Measurements from ENCODE around the gene CDC16. TPM values are rescaled to one million over a fixed set of nuclear protein-coding genes. Genes with fewer than 3 reads are reported as not detected.

Gene CDC16
- total RNA-seq, 1 donor from 2014 or later = 73.7 TPM

DNA sequence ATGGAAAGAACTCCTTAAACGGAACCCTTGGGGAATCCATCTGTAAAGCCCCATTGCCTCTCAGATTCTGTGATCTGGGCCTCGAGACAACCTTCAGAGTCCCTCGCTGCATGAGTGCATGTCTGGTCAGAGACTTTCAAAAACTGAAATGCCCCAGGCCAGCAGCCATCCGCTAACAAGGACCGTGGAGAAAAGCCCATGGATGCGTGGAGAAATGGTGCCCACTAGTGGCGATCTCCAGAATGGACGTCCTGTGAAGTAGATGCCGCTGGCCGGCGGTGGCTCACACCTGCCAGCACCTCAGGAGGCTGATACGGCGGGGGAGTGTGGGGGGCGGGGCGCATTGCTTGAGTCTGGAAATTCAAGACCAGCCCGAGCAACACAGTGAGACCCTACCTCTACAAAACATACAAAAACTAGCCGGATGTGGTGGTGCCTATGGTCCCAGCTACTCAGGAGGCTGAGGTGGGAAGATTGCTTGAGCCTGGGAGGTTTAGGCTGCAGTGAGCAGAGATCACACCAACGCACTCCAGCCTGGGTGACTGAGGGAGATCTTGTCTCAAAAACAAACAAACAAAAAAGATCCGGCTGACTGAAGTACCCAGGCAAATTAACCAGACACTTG lies 7.9 kb upstream of the CDC16 start:
- H3K9me3 Mint-ChIP-seq (ENCODE audit: unreplicated experiment) = no peaks in the 10 kb centered on the region
- H3K27ac Mint-ChIP-seq (ENCODE audit: unreplicated experiment) = no peak overlapping the region
- H3K27me3 Mint-ChIP-seq (ENCODE audit: unreplicated experiment) = peaks cover 19% of the 10 kb centered on the region
- H3K4me1 Mint-ChIP-seq (ENCODE audit: unreplicated experiment) = peaks cover 15% of the 10 kb centered on the region
- no peaks in the 10 kb centered on the region for H3K36me3 Mint-ChIP-seq (ENCODE audit: unreplicated experiment)
- no peak overlapping the region for H3K4me3 Mint-ChIP-seq (ENCODE audit: unreplicated experiment)
- DNase-seq (ENCODE audit: extremely low spot score, unreplicated experiment) = peak; percentile 91
- TF ChIP-seq, protein P1, sequence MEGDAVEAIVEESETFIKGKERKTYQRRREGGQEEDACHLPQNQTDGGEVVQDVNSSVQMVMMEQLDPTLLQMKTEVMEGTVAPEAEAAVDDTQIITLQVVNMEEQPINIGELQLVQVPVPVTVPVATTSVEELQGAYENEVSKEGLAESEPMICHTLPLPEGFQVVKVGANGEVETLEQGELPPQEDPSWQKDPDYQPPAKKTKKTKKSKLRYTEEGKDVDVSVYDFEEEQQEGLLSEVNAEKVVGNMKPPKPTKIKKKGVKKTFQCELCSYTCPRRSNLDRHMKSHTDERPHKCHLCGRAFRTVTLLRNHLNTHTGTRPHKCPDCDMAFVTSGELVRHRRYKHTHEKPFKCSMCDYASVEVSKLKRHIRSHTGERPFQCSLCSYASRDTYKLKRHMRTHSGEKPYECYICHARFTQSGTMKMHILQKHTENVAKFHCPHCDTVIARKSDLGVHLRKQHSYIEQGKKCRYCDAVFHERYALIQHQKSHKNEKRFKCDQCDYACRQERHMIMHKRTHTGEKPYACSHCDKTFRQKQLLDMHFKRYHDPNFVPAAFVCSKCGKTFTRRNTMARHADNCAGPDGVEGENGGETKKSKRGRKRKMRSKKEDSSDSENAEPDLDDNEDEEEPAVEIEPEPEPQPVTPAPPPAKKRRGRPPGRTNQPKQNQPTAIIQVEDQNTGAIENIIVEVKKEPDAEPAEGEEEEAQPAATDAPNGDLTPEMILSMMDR (IDR thresholded peaks at IDR 0.05) = peak; percentile 90

DNA sequence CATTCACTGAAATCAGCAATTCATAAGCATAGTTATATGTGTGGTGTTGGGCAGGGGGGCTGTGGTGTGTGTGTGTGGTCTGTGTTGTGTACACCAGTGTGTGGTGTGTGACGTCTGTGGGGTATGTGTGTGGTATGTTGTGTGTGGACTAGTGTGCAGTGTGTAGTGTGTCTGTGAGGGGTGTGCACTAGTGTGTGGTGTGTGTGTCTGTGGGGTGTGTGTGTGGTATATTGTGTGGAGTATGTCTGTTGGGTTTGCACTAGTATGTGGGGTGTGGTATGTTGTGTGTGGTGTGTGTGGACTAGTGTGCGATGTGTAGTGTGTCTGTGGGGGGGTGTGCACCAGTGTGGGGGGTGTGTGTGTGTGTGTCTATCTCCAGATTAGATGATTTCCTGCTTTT lies 7.2 kb upstream of the CDC16 start:
- H3K27ac Mint-ChIP-seq (ENCODE audit: unreplicated experiment) = no peak overlapping the region
- no peaks in the 10 kb centered on the region for H3K9me3 Mint-ChIP-seq (ENCODE audit: unreplicated experiment)
- peaks cover 10% of the 10 kb centered on the region for H3K4me1 Mint-ChIP-seq (ENCODE audit: unreplicated experiment)

DNA sequence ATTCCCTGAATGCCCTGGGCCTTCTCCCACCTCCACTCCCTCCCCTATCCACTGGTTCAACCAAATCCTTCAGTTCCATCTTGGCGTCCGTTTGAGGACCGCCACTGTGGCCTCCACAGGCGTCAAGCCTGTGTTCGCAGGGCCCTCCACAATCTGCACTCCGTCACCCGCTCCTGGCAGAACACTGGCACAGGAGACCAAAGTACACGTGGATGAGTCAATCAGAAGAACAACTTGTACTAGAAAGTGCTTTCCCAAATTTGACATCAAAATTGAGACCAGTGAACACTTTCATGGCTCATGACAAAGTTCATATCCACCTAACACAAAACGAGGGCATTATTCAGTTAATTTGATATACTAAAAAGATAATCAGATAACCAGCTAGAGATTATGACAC lies 6.5 kb upstream of the CDC16 start:
- Mint-ChIP-seq H3K27ac (ENCODE audit: unreplicated experiment) (no peak overlapping the region), H3K36me3 (ENCODE audit: unreplicated experiment) (no peaks in the 10 kb centered on the region), H3K4me3 (ENCODE audit: unreplicated experiment) (no peak overlapping the region), H3K27me3 (ENCODE audit: unreplicated experiment) (peaks cover 22% of the 10 kb centered on the region), H3K4me1 (ENCODE audit: unreplicated experiment) (peaks cover 5% of the 10 kb centered on the region), H3K9me3 (ENCODE audit: unreplicated experiment) (no peaks in the 10 kb centered on the region)
- TF ChIP-seq, protein P1 (IDR thresholded peaks at IDR 0.05) = no peak
- DNase-seq (ENCODE audit: extremely low spot score, unreplicated experiment) = no peak

More for the DNA sequence above, 7.2 kb upstream of the CDC16 start:
- peaks cover 22% of the 10 kb centered on the region for H3K27me3 Mint-ChIP-seq (ENCODE audit: unreplicated experiment)
- no peak overlapping the region for H3K4me3 Mint-ChIP-seq (ENCODE audit: unreplicated experiment)
- DNase-seq (ENCODE audit: extremely low spot score, unreplicated experiment) = no peak
- no peaks in the 10 kb centered on the region for H3K36me3 Mint-ChIP-seq (ENCODE audit: unreplicated experiment)
- TF ChIP-seq, protein P1 (IDR thresholded peaks at IDR 0.05) = no peak

DNA sequence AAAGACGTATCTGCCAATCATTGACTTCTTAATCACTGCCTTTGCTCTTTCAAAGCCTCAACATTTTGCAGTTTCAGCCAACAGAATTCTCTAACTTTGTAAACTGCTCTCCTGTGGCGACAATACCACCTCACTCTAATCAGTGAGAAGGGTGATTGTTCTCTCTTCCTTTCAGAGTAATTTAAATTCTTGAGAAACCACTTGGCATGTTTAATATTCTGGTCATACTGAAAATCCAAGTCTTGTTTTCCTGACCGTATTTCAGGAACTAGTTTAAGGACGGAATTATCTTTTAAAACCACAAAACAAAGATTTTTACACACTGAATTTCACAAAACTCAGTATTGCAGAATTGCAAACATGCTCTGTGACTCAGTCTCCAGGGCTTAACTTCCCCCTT lies 5.2 kb upstream of the CDC16 start:
- Mint-ChIP-seq H3K27me3 (ENCODE audit: unreplicated experiment) (peaks cover 22% of the 10 kb centered on the region), H3K27ac (ENCODE audit: unreplicated experiment) (no peak overlapping the region), H3K4me1 (ENCODE audit: unreplicated experiment) (peaks cover 9% of the 10 kb centered on the region), H3K36me3 (ENCODE audit: unreplicated experiment) (peaks cover 2% of the 10 kb centered on the region), H3K9me3 (ENCODE audit: unreplicated experiment) (no peaks in the 10 kb centered on the region), H3K4me3 (ENCODE audit: unreplicated experiment) (no peak overlapping the region)
- no peak for DNase-seq (ENCODE audit: extremely low spot score, unreplicated experiment)
- TF ChIP-seq, protein P1 (IDR thresholded peaks at IDR 0.05) = no peak

DNA sequence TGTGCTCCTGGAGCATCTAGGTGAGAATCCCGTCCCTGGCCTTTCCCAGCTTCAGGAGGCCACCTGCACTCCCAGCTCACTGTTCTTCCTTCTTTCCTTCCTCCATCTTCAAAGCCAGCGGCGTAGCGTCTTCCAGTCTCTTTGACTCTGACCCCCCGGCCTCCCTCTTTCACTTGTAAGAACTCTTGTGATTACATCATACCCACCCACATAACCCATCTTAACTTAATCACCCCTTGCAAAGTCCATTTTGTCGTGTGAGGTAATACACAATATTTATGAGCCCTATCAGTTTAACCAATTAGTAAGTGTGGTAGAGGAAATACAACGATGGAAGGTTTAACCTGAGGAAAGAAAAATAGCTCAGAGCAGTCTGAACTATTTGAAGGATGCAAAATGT lies 4.6 kb upstream of the CDC16 start:
- Mint-ChIP-seq H3K4me3 (ENCODE audit: unreplicated experiment) (no peak overlapping the region), H3K36me3 (ENCODE audit: unreplicated experiment) (peaks cover 2% of the 10 kb centered on the region), H3K27me3 (ENCODE audit: unreplicated experiment) (peaks cover 22% of the 10 kb centered on the region), H3K4me1 (ENCODE audit: unreplicated experiment) (peaks cover 10% of the 10 kb centered on the region), H3K27ac (ENCODE audit: unreplicated experiment) (no peak overlapping the region), H3K9me3 (ENCODE audit: unreplicated experiment) (no peaks in the 10 kb centered on the region)
- DNase-seq (ENCODE audit: extremely low spot score, unreplicated experiment) = no peak
- TF ChIP-seq, protein P1 (IDR thresholded peaks at IDR 0.05) = no peak

All from osteocyte (in vitro differentiated cells).